Stimulated activated CD8-positive, alpha-beta memory T cell treated with anti-CD3 and anti-CD28 coated beads, Interleukin-12 subunit alpha, Interleukin-12 subunit beta, amount 100 ng/mL, for 24 hours (primary cell): ENCODE results near the gene MAML2.

Experiments
- DNase-seq: peaks from one replicate; pipeline ENCODE4 v3.0.0-alpha.2; 2020; ENCODE audit errors: extremely low read depth

MAML2 gene

DNA sequence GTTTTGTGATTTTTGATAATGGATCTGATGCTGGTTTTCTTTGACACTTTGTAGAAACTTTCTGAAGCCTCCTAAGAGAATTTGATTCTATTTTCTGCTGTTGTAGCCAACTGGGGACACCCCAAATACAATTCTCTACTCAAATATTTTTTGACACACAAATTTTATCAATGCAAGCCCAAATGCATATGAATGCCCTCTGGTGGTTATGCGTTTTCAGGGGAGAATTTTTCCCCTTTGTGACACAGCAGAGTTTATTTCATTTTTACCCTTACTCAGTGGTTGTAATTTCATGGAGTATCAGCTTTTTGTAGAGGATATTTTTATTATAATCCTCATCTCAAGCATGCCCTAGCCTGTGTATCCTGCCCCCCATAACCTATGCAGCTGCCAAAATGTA lies 374.4 kb downstream of the MAML2 start:
- no peak for DNase-seq

DNA sequence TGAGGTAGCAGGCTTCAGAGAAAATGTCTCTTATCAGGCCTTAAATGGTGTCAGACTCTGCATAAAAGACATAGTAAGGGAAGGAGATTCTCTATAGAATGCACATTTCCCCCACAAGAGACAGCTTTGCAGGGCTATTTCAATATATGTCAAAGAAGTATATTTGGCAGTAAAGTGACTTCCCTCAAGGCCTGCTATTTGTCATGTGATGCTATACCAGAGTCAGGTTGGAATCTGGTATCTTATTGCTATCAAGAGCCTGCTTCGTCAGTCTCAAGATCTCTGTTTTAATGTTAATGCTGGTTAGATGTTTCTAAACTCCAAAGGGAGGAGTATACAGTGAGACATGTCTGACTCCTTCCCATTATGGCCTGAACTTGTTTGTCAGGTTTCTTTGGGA lies 378.7 kb downstream of the MAML2 start:
- no peak for DNase-seq

DNA sequence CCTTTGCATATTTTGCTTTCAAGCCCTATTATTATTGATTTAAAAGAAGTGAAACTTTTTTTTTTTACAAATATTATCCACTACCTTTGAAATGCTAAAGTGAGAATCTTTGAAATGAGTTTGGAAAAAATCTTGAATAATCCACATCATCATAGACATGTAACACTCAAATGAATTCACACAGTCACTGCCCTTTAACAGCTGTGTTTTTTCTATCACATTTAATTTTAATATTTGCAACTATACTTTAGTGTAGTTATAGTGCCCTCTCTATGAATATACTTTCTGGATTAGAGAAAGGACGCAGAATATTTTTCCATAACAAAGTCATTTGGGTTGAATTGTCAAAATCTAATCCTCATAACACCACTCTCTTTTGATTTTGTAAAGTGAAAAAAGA lies 381.2 kb downstream of the MAML2 start:
- no peak for DNase-seq

DNA sequence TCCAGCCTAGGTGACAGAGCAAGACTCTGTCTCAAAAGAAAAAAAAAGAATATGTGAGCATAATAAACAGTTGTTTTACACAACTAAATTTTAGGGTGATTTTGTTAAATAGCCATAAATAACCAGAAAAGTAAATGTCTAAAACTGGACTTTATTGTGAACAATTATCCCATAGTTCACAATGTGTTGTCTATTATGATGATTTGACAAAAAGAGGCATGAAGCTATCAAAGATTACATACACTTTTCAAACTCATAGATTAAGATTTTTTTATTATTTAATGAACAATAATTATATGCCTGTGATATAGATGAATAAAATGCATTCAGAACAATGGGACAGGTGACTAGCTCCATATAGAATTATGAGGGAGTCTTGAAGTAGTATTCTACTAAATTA lies 392.1 kb downstream of the MAML2 start:
- no peak for DNase-seq

DNA sequence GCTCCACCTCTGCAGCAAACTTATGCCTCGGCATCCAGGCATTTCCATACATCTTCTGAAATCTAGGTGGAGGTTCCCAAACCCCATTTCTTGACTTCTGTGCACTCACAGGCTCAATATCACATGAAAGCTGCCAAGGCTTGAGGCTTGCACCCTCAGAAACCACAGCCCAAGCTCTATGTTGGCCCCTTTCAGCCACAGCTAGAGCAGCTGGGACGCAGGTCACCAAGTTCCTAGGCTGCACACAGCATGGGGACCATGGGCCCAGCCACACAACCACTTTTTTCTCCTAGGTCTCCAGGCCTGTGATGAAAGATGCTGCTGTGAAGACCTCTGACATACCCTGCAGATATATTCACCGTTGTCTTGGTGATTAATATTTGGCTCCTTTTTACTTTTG lies 394.4 kb downstream of the MAML2 start:
- no peak for DNase-seq

DNA sequence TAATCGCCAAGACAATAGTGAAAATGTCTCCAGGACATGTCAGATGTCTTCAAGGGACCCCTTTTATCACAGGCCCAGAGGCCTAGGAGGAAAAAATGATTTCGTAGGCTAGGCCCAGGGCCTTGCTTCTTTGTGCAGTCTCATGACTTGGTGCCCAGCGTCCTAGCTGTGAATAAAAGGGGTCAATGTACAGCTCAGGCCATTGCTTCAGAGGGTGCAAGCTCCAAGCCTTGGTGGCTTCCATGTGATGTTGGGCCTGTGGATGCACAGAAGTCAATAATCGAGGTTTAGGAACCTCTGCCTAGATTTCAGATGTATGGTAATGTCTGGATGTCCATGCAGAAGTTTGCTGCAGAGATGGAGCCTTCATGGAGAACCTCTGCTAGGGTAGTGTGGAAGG lies 398.4 kb downstream of the MAML2 start:
- DNase-seq: no peak

DNA sequence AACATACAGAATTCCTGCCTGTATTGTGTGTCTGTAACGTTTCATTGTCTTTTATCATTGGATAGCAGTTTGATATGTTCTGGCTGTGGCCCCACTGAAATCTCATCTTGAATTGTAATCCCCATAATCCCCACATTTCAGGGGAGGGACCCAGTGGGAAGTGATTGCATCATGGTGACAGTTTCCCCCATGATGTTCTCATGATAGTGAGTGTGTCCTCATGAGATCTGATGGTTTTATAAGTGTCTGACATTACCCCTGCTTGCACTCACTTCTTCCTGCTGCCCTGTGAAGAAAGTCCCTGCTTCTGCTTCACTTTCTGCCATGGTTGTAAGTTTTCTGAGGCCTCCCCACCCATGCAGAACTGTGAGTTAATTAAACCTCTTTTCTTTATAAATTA lies 399.4 kb downstream of the MAML2 start:
- no peak for DNase-seq

DNA sequence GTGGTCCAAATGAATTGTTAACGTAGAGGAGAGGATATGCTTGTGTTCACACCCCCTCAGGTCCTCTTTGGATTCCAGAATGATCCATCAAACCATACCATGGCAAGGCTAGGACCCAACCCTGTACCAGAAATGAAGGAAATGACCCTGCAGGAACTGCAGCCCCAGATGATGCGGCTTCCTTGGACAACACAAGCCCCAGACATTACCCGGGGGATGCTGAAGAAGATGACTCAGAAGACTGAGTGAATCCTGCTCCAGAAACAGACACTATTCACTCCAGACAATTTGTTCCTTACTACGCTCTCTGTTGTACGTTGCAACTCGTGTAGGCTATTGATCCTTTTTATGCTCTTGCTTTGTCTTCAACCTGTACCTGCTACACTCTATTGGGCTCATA lies 403.9 kb downstream of the MAML2 start:
- DNase-seq: no peak

DNA sequence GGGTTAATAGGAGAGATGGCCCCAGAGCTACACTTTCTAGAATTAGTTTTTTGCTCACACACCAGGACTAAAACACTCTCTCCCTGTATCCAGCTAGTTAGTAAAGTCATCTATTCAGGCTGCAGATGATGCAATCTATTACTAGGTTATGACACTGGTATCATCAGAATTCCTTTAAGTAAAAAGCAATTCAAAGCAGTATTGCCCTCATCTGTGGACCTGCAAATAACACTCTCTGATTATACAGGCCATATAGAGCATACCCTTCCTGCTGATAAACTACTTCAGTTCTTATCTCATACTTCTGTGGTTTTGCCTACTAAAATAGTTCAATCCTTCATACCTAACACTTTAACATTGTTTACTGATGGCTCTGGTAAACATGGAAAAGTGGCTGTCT lies 405.6 kb downstream of the MAML2 start:
- no peak for DNase-seq

DNA sequence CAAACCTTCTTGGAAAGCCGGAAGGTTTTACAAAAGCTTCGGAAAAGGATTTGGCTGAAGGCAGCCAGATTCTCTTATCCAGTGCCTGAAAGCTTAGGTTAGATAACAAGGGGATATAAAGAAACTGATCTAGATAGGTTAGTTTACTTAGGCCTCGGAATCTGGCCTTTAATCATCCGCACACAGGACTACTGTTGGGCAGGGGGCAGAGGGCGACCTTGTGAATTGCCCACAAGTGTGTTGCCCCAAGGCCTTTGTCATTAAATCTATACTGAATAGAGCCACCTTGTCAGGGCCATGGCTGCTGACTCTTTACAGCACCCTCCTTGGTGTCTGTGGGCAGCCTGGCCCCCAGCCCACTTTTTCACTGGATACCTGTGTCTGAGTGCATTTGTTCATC lies 409.4 kb downstream of the MAML2 start:
- no peak for DNase-seq

DNA sequence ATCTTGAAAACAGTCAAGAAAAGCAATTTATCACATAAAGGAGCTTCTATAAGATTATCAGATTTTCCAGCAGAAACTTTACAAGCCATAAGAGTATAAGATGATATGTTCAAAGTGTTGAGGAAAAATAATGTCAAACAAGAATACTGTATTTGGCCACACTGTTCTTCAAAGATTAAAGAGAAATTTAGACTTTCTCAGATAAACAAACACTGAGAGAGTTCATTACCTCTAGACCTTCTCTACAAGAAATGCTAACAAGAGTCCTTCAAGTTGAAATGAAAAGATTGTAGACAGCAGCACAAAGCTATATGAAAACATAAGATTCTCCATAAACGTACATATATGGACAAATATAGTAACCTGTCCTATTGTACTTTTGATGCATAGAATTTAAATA lies 411.1 kb downstream of the MAML2 start:
- no peak for DNase-seq

DNA sequence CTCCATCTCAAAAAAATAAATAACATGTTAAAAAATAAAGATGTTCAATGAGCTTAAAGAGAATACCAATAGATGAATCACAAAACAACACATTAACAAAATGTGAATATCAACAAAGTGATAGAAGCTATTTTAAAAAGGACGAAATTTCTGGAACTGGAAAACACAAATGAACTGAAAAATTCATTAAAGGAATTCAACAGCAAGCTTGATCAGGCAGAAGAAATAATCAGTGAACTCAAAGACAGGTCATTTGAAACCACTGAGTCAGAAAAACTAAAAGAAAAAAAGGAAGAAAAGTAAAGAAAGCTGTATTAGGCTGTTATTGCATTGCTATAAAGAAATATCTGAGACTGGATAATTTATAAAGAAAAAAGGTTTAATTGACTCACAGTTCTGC lies 412.0 kb downstream of the MAML2 start:
- DNase-seq: no peak

DNA sequence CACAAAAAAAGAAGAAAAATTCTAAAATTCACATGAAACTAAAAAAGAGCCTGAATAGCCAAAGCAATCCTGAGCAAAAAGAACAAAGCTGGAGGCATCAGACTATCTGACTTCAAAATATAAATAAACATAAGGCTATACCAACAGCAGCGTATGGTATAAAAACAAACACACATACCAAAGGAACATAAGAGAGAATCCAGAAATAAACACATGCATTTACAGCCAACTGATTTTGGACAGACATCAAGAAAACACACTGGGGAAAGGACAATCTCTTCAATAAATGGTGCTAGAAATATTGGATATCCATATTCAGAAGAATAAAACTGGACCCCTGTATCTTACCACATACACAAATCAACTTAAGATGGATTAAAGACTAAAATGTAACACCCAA lies 416.3 kb downstream of the MAML2 start:
- DNase-seq: no peak
